Adipose tissue (tissue), 3 donors: ENCODE measurements around the gene FREM1. TPM values are rescaled to one million over a fixed set of nuclear protein-coding genes. Genes with fewer than 3 reads are reported as not detected.
"Not testable (repeated sequence)": the region's sequence is repeated elsewhere in the genome, so short reads cannot be mapped to it uniquely, and the experiment has no call there.

ENCODE experiments used
- H3K27ac ChIP-seq: one replicate; pipeline ENCODE4 v1.5.1; 2013; ENCODE audit warnings: low read depth, low read length
- WGBS, 3 donors: extraction: QIAGEN DNeasy Blood & Tissue Kit; methylation state at CpG; one replicate each; pipeline ENCODE4 v1.1.7; 2013; 5-methylcytosine and 5-hydroxymethylcytosine counted together
- polyA plus RNA-seq, 3 donors: library from polyadenylated mRNA; stranded (reverse); fragments of 200-250 nt; gene quantifications; one replicate each; pipeline ENCODE4 v1.2.3, GENCODE V29; 2013
- donor health status: healthy with polysubstance abuse.
- donor health status: Bipolar disorder and iron deficiency.
- donor health status: healthy.

Gene FREM1
- polyA plus RNA-seq, 3 donors: 1.3 to 3.7 (median 1.7) TPM

DNA sequence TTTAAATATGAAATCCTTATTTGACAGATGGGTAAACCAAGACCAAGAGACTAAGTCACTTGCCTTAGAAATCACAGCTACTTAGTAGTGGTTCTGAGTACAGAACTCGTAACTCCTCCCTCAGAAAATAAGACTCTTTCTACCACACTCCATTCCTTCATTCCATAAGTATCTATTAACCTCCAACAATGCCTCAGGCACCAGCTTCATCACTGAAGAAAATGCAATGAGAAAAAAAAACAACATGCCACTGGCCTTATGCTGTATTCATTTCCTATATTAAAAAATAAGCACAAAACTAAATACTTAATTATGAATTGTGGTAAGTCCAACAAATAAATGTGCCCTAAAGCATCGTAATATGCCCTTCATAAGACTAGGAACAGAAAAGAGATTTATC, 13.5 kb upstream of the FREM1 start:
- no peak overlapping the region for H3K27ac ChIP-seq
- 93 to 95% (median 95%) methylated on average over 2 of the region's 2 CpGs for WGBS, 3 donors

DNA sequence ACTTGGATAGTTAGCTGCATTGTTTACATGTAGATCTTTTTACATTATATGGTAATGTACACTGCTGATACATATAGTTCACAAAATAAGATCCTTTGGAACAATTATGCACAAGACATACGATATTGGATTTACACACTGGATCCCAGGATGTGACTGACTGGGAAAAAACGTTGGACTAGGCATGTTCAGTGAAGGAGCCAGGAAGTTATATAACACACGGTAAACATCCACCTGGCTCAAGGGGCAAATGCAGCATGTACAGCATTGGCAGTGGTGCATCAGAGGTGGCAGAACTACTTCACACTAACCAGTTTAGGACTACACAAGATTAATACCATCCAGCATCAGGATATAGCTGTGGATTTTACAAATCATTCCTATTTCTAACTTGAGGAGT, 10.6 kb upstream of the FREM1 start:
- 30 to 67% (median 63%) methylated on average over 3 of the region's 3 CpGs for whole genome bisulfite sequencing, 3 donors
- H3K27ac ChIP-seq: not testable (repeated sequence)

DNA sequence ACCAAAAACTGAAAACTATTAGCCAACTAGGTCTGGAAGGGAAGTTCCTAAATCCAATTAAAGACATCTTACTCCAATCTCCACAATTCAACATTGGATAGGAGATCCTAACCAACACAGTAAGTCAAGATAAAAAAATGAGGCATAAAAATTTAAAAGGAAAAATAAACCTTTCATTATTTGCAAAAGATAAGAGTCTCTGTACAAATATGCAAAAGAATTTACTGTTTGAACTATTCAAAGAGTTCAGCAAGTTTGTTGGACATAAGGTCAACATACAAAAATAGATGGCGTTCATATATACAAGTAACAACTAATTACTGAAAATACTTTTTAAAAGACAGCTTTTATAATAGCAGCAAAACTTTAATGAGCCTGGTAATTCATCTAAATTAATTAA, 3.1 kb upstream of the FREM1 start:
- 41 to 94% (median 87%) methylated on average over 1 of the region's 1 CpG for WGBS, 3 donors
- no peak overlapping the region for H3K27ac ChIP-seq

DNA sequence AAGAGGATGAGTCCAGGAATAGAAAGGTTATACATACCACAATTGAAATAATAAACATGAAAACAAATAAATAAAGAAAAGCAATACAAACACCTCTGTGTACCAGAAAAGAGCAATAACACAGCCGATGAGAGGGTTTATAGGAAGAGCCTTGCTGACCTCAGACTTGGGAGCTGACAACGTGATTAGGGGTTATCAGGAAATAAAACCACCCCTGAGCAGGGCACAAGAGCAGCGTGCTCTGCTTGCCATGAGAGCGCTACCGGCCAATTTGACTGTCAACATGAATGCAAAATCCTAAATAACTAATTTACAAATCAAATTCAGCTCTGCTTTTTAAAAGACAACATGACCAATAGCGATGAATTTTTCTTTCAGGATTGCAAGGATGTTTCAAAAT, 2.6 kb upstream of the FREM1 start:
- WGBS, 3 donors: 52 to 88% (median 82%) methylated on average over 6 of the region's 6 CpGs
- H3K27ac ChIP-seq: no peak overlapping the region

DNA sequence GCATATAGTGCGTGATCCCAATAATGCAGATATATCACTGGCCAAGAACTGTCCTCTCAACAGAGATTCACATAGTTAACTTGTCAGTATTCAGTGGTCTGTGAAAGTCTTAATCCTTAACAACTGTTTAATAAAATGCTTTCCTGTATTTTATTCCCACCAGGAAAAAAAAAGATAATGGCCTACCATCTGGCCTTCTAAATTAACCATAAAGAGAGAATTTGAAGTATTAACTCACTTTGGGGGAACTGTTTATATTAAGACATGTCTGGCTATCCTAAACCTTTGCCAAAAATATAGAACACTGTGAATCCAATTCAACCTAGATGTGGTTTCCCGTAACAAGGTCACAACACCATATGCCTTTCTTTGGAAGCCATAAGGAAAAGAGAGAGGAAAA, 818 bp upstream of the FREM1 start:
- H3K27ac ChIP-seq: no peak overlapping the region
- WGBS, 3 donors: 97 to 99% (median 97%) methylated on average over 2 of the region's 2 CpGs

DNA sequence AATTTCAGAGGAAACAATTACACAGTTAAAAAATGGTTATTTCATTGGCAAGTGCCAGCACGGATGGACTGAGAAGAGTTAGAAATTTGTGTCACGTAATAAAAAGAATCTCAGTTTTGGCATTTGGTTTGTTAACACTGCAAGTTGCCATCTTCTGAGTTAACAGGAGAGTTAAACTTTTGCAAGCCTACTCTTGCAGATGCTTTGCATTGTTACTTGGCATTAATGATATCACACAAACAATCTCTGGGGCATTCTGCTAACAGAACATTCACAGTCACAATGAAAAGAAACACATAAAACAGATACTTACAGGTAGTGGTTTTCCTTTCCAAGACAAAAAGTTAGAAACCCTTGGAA, 647 bp downstream of the FREM1 start:
- no peak overlapping the region for H3K27ac ChIP-seq
- WGBS, 3 donors: 13 to 48% (median 30%) methylated on average over 2 of the region's 2 CpGs

DNA sequence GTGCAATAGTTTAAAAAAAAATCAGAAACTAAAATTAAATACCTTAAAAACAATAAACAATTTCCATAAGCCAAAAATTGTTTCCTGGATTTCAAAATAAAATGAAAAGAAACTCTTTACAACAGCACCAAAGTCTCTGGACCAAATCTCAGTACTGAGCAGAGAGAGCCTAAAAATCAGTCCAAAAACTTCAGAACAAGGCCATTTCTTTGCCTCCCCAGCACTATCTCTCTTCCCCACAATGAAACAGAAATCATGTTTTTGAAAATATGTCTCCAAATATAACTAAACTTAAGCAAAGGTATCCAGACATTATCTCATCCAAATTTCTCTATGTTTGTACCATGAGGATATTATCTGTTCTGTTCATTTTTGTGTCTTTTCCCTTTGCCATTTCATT, 1.0 kb downstream of the FREM1 start:
- no peak overlapping the region for H3K27ac ChIP-seq

DNA sequence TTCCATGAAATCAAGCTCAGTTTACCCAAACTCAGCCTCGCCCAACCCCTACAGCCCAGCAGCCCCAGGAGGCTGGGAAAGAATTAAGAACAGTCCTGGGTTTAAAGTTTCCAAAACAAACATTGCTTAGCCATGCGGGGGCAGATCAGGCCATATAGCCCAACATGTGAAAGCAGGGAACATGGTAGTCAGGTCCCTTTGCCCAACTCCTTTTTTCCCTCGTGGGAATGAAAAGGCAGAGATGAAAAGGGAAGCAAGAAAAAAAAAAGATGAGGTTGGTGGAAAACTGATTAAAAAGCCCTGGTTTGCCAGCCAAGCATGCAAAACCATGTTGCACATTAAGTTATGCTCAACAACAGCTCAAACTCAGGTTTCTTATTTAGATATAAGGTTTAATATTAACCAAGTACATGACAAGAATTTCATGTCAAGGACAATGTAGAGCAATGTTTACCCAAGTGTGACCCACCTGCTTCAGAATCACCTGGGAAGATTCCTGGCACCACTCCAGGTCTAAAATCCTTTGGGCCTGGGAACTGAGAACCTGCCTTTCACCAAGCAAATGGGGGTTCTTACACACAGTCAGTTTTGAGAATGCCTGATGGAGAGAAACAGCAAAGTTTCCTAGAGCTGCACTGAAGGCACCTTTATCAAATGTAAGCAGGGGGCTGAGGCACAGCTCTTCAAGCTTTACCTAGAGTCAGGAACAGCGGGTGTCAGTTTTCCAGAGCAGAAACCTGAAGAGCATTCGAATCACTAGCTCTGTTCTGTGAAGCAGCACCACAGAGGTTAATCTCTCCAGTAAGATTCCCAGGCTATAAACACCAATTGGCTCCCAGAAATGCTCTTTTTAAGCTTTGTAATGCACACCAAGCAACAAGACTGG, 1.7 kb downstream of the FREM1 start:
- no peak overlapping the region for H3K27ac ChIP-seq
- 24 to 54% (median 49%) methylated on average over 5 of the region's 5 CpGs for WGBS, 3 donors

DNA sequence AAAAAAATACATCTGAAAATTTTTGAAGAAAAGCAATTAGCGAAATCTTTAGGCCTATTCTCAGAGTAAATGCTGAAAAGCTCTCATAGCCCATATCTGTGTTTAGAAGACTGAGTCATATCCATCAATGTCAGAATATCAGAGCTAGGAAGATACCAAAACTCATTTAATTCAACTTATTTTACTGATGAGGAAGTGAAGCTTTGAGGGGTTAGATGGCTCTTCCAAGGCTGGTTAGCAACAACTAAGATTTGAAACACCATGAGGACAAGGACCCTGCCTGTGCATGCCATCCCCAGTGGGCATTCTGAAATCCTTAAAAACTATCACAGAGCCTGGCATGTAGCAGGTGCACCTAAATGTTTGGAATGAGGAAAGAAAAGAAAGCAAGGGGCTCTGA, 2.5 kb downstream of the FREM1 start:
- no peak overlapping the region for H3K27ac ChIP-seq

DNA sequence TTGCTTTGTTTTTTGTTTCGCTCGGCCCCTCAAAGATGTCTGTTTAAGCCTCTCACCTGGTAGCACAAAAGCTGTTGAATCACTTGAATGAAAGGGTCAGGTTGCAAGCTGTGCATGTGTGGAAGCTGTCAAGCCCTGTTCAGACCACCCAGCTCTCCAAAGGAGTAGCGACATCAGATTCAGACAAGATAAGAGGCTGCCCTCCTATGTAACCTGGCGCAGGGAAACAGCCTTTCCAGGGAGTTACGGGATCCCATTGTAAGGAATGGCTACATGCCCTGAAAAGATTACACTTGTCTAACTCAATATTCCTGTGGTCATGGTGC, 2.9 kb downstream of the FREM1 start:
- 61 to 85% (median 82%) methylated on average over 5 of the region's 5 CpGs for WGBS, 3 donors

More for the DNA sequence above, 2.5 kb downstream of the FREM1 start:
- WGBS, 3 donors: 70 to 91% (median 89%) methylated on average over 1 of the region's 1 CpG

DNA sequence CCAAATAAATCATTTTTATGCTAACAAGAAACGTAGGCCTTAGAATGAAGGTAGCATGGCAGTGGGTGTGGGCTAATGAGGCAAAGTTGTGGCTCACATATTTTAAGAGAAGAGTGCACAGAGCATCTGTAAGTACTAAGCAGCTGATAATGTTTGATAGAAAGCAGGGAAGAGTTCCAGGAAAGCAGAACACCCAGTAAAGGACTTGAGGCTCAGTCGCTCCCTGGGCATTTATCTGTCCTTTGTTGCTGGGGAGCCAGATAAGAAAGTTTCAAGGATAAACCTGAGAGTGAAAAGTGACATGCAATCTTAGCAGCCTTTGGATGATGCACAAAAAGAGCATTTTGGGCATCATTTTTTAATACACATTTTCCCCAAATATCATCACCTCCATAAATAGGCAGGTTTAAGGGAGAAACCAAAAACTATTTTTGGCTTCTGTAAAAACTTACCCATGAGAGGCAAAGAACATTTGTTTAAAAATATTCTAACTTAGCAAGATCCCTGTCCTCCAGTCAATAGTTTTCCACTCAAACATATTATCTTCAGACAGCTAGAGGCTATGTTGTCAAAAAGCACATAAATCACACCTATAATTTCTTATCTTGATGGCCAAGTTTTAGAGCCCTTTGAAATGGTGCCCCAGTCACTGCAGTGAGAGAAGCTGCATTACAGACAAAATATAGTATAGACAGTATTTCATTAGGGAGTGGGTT, 3.4 kb downstream of the FREM1 start:
- WGBS, 3 donors: 37 to 63% (median 58%) methylated on average over 2 of the region's 2 CpGs
- no peak overlapping the region for H3K27ac ChIP-seq

More for the DNA sequence above, 2.9 kb downstream of the FREM1 start:
- H3K27ac ChIP-seq: no peak overlapping the region

DNA sequence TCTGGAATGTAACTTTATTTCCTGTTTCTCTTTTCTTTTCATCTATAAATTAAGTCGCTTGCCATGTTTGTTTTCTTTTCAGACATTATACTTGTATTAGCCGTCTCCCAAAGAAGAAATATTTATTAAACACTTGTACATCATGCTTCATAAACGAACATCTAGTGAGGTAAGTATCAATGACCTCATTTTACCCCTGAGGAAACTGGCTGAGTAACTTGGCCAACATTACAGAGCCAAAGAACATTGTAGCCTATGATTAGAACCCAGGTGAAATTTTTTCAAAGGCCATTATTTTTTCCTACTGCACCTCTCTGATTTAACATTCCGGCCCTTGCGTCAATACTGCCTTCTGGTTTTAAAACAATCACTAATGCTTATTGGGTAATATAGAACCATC, 4.2 kb downstream of the FREM1 start:
- WGBS, 3 donors: 38 to 80% (median 73%) methylated on average over 5 of the region's 5 CpGs
- no peak overlapping the region for H3K27ac ChIP-seq

DNA sequence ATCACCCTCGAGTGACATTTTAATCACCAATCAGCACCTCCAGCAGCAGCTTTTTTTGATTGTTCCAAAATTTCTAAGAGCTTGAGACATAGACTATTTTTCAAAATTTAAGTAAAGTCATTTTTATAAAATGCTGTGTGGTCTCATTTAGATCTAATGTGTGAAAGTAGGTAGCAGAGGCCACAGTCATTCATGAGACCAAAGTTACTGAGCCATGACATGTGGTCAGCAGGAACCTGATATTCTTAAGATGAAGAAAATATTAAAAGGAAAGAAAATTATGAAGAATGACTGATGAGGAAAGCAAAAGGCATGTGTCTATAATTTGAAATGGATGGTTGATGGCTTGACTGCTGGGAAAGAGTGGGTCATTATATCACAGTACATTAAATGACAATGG, 7.2 kb downstream of the FREM1 start:
- WGBS, 3 donors: 48 to 80% (median 60%) methylated on average over 1 of the region's 1 CpG
- H3K27ac ChIP-seq: no peak overlapping the region

DNA sequence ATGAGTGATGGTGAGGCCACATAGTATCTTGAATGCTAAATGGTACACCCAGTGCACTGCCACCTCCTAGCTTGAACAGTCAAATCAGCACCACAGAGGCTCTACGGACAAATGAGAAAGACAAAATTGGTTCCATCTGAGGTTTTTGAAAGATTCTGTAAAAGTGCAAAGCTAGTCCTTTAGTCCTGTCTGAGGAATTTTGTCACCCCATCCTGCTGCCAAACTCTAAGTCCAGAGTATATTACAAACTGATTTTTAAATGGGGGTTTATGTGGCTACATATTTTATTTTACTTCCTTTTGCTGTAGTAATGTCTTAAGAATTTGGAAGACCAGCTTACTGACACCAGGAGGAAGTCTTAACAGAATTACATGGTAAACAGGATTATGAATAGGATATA, 7.7 kb downstream of the FREM1 start:
- 70 to 83% (median 77%) methylated on average over 1 of the region's 1 CpG for WGBS, 3 donors

DNA sequence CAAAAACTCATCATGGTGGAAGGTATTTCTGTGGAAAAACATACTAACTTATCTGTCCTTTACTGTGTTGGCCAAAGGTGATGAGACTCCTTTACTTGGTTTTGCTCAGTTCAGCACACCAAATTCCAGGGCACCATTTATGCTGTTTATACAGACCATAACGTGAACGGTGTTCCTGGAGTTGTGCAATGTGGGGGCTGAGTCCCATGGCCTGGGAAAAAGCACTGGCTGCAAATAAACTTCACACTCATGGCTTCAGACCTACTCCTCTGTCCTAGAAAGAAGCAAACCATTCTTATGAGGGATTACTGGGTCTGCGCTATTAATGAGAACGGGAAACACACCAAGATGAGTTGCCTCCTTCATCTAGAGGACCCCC, 10.4 kb downstream of the FREM1 start:
- H3K27ac ChIP-seq: no peak overlapping the region
- WGBS, 3 donors: 68 to 80% (median 73%) methylated on average over 4 of the region's 4 CpGs

More for the DNA sequence above, 7.7 kb downstream of the FREM1 start:
- H3K27ac ChIP-seq: no peak overlapping the region

DNA sequence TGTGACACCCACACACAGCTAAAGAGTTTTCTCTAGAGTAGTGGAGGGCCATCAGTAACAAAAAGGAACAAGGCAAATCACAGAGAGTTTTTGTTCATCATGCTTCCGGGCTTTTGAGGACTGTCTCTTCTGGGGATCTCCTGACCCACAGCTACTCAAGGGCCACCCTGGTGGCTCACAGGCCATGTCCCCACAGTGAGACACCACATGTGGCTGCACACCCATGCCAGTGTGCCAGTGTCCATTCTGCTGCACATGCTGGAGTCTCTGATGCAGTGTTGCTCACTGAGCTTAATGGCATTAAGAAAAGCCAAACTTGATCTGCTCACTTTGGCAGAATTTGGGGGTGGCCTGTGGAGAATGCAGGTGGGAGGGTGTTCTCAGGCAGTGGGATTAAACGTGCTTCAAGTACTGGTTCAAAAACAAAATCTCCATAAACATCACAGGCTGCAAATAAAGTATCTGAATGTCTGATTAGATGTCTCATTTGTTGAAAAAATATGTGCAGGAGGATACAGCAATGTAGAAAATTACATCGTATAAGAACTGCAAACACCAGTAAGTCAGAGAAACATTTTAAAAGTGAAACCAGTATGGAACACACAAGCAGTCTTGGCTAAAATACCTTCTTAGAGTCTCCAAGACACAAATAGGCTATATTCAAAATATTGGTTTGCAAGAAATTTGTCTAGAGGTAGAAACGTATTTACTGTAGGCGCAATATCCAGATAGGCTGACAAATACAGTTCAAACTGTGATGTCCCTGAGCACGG, 11.0 kb downstream of the FREM1 start:
- WGBS, 3 donors: 61 to 70% (median 69%) methylated on average over 6 of the region's 6 CpGs
- no peak overlapping the region for H3K27ac ChIP-seq

DNA sequence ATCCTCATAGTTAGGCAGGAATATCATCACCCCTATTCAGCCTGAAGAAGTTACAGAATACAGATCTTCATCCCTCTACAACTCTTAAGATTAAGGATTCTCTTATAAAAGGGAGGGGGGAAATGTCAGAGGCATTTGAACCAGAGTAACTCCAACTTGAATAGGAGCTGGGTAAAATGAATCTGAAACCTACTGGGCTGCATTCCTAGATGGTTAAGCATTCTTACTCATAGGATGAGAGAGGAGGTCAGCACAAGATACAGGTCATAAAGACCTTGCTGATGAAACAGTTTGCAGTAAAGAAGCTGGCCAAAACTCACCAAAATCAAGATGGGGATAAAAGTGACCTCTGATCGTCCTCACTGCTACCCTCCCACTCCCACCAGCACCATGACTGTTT, 14.4 kb downstream of the FREM1 start:
- 75 to 91% (median 83%) methylated on average over 1 of the region's 1 CpG for WGBS, 3 donors
- no peak overlapping the region for H3K27ac ChIP-seq

DNA sequence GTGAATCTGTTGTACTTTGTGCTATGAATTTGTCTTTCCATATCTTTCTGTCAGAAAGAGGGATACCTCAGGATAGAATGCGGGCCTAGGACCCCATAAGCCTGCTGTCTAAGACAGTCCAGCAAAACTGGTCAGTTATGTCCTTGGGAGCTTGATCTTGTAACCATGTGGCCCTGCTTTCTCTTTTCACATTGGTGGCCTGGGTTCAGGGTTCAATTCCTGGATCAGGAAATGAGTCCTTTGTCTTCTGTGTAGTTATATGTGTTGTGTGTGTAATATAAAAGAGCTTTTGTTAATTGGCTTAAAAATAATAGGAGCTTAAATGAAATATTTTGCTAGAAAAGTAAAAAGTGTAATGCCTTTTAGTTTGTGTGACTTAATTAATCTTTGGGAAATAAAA, 16.9 kb downstream of the FREM1 start:
- 82 to 93% (median 93%) methylated on average over 1 of the region's 1 CpG for WGBS, 3 donors

DNA sequence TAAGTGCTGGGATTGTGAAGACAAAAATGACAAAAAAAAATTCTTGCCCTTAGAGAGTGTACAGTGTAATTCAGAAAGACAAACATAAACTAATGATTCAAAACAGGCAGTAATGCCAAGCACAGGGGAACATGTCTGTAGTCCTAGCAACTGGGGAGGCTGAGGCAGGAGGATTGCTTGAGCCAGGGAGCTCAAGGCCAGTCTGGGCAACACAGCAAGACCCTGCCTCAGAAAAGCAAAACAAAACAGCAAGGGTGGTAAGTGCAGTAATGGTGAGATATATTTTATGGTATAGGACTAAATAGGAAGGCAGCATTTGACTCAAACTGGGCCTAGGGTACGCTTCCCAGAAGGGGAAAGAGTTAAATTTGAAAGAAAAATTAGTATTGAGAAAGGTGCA, 18.9 kb downstream of the FREM1 start:
- 54 to 96% (median 92%) methylated on average over 1 of the region's 1 CpG for WGBS, 3 donors
- no peak overlapping the region for H3K27ac ChIP-seq

More for the DNA sequence above, 16.9 kb downstream of the FREM1 start:
- no peak overlapping the region for H3K27ac ChIP-seq
